DMS153 treated with DMSO at 0.1 percent for 48 hours (cell line): ENCODE results near the gene SETD2.

Source experiments
- DNase-seq: peaks from one replicate; lab custom pipeline; 2025; ENCODE audit not compliant: unreplicated experiment; lab: John Stamatoyannopoulos, UW

The SETD2 gene

GRCh38 chr3:47000198-47000815 lies 163.6 kb downstream of the SETD2 start:
- no peak for DNase-seq

- DNase-seq, result no peak
These were observed 164.3 kb downstream of the SETD2 start for GRCh38 chr3:46999516-47000197.

DNA sequence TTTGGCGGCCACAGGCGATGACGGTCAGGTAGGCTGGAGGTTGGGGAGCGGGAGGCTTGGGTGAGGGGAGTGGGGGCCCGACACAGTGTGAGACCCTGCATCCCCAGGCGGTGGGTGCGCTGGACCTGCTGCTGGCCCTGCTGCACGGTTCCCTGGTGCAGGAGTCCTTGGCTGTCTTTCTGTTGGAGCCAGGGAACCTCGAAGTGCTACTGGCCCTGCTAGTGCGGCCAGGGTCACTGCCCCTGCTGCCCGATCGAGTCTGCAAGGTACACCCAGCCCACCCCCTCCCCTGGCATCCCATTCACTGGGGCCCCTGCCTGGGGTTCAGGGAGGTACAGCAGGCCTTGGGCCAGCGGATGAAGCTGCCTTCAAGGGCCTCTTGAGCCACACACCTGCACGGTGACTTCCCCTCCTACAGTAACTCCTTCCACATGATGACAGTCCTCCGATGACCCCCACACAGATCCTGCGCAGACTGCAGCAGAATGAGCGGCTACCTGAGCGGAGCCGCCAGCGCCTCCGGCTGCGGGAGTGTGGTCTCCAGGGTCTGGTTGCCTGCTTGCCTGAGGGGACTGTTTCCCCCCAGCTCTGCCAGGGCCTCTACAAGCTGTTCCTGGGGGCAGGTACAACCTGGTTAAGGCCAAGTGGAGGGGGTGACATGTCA lies 164.9 kb downstream of the SETD2 start:
- DNase-seq, result no peak

- DNase-seq, result no peak
These were observed 165.6 kb downstream of the SETD2 start for GRCh38 chr3:46998121-46998851.

GRCh38 chr3:46997453-46998091 lies 166.3 kb downstream of the SETD2 start:
- no peak for DNase-seq

- DNase-seq, result no peak
These were observed 167.0 kb downstream of the SETD2 start for GRCh38 chr3:46996689-46997452.

- no peak for DNase-seq
These were observed 167.9 kb downstream of the SETD2 start for GRCh38 chr3:46995901-46996562.

- DNase-seq, result no peak
These were observed 168.8 kb downstream of the SETD2 start for GRCh38 chr3:46994801-46995731.

DNA sequence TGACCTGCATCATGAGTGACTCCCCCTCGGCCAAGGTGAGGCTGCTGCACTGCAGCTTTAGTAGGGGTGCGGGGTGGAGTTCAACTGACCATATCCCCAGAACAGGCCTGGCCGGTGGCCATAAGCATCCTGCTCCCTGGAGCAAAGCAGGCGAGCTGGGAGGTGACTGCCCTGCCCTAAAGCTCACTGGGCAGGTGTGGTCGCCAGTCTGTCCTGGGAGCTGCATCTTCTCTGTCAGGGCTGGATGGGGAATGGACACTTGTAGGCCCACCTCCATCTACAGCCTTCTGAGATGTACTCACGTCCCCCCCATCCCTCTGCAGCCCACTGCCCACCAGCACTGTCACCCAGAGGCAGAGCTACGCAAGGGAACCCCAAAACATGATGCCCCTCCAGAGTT lies 169.9 kb downstream of the SETD2 start:
- no peak for DNase-seq

GRCh38 chr3:46993292-46993691 lies 170.6 kb downstream of the SETD2 start:
- no peak for DNase-seq

GRCh38 chr3:46992231-46992630 lies 171.7 kb downstream of the SETD2 start:
- no peak for DNase-seq

GRCh38 chr3:46991406-46992165 lies 172.3 kb downstream of the SETD2 start:
- no peak for DNase-seq

DNA sequence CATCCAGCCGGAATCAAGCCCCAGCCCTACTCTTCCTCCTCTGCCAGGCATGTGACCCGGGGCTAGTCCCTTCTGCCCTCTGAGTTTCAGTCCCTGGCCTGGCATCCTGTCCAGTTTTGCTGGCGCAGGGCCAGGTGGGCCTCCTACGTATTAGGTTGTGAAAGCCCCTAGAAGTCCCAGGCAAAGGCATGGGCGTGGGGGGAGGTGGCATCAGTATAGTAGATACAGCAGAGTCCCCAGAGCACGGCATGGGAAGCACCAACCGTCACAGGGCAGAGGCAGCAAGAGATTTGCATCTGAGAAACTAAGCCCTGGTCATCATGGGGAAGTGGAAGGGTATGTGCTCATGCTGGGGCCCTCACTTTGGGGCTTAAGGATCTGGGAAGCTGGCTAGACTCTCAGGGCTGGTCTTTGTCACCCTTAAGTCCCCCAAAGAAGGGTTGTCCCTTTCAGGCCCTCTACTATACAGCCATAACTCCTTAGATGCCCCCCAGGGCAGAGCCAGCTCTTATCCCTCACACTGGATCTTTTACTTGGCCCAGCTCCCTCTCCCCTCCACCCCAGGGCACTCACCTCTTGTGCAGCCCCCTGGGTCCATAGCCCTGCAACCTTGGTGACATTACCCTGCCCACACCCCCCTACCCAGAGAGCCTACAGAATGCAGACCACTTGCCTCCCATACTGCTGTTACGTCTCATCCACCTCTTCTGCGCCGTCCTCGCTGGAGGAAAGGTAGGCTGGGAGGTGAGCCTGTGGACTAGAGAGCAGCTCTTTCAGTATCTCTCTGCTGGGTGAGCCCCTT lies 173.1 kb downstream of the SETD2 start:
- no peak for DNase-seq

DNA sequence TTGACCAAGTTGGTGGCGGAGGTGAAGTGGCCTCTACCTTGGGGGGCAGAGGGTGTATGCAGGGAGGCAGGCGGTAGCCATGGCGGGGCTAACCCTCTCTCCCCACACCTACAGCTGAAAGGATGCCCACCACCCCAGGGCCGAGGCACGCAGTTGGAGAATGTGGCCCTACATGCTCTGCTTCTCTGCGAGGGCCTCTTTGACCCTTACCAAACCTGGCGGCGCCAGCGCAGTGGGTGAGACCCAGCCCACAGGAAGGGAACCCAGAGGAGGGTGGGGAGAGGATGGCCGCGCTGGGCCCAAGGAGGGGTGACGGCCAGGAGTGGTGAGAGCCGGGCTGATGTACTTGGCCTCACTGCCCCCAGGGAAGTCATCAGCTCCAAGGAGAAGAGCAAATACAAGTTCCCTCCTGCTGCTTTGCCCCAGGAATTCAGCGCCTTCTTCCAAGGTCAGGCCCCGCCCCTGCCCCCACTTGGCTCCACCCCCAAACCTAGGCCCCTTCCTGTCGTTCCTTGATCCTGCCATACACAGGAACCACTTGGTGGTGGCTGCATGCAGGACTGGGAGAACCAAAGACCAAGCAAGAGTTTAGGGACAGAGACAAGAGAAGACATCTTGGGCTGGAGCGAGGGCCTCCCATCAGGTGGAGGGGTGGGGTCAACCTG lies 174.6 kb downstream of the SETD2 start:
- no peak for DNase-seq

GRCh38 chr3:46988616-46989015 lies 175.3 kb downstream of the SETD2 start:
- no peak for DNase-seq

DNA sequence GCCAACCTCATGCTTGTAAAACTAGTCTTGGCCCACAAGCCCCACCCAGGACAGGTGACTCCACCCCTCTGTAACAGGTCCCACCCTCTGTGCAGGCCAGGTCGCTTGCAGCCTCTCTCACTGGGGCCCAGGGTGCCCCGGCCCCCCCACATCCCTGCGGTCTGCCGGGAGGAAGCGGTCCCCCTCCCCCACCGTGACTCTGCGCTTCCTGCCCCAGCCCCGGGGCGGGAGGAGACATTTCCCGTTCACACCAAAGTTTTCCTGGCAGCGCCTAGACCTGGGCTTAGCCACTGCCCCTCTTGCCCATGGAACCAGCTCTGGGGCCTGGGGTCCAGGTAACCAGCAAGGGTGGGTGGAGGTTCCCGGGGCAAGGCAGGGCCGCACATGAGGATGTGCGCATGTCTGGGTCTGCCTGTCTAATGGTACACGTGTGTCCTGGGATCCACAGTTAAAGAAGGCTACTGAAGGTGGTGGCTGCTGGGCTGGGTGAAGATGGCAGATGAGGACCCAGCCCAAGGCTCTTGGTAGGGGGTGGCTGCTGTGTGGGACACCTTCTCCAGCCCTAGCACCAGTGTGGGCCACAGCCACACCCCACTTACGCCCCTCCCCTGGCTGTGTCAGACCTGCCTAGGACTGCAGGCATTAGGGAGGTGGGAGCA lies 176.0 kb downstream of the SETD2 start:
- no peak for DNase-seq
